HG03460 (cell line): ENCODE measurements around the gene CNKSR3.

Experiments
- ATAC-seq: cut with Tn5 transposase; IDR thresholded peaks from one replicate; pipeline ENCODE4 v1.9.1; 2021; ENCODE audit not compliant: unreplicated experiment

CNKSR3 gene

DNA sequence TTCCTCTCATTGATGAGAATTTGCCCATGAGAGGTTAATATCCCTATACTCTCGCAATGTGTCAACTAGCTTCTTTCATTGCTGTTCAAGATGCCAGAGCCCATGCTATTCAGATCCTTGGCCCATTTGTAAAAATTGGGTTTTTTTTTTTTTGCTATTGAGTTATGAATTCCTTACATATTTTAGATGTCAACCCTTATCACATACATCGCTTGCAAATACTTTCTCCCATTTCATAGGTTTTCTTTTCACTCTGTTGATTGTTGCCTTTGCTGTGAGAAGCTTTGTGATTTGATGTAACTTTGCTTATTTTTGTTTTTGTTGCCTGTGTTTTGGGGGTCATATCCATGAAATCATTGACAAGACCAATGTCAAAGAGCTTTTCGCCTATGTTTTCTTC is 121.7 kb downstream of the CNKSR3 start:
- no peak for ATAC-seq

DNA sequence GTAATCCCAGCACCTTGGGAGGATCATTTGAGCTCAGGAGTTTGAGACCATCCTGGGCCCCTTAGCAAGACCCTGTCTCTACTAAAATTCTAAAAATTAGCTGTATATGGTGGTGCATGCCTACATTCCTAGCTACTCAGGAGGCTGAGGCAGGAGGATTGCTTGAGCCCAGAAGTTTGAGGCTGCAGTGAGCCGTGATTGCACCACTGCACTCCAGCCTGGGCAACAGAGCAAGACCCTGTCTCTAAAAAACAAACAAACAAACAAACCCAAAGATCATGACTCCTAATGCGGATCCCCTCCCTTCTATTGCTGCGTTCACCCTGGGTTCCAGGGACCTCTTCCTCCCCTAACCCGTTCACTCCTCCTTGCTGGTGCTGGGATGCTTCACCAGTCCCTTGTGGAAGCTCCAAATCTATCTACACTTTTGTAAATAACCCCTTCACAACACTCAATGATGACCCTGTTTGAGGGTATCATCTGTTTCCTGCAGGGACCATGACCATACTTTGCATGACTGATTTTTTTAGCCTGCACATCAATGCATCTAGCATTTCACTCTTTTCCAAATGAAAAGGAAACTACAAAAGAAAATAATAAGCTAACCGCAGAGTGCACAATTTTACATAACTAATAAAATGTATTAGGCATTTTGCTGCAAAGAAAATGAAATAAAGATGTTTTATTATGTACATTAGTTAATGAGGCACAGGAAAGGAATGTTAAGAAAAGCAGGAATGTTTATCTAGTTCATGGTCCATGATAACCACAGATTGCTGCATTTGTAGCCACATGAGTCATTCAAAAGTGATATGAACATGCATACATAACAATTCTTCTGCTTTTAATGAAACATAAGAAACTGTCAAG is 123.4 kb downstream of the CNKSR3 start:
- no peak for ATAC-seq

DNA sequence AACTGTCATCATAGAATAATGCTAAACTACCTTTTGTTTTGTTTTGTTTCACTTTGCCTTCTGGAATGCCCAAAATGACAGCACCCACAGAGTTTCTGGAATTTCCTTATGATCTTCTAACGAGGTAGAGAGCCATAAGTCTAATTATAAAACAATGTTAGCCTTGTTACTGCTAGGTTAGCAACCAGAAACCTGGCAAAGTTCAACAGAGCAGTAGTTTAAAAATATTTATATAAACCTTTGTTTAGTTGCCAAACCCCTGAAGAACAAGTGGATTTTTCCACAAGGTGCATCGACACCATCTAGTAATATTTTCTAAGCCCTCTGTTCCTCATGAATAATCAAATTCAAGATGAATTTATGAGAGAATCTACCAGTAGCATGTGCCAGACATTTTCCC is 126.3 kb downstream of the CNKSR3 start:
- no peak for ATAC-seq

DNA sequence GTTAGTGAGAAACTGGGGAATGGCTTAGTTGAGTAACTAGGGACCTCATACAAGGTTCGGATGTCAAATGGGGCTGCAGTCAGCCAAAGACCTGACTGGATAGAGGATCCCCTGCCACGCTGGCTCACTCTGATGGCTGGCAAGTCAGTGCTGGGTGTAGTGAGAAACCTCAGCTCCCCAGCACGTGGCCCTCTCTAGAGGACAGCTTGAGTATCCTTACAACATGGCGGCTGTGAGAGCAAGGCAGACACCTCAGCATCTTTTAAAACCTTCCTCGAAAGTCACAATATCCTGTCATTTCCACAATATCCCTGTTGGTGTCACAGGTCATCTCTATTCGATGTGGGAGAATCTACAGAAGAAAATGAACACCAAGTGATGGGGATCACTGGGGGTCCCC is 127.2 kb downstream of the CNKSR3 start:
- no peak for ATAC-seq

DNA sequence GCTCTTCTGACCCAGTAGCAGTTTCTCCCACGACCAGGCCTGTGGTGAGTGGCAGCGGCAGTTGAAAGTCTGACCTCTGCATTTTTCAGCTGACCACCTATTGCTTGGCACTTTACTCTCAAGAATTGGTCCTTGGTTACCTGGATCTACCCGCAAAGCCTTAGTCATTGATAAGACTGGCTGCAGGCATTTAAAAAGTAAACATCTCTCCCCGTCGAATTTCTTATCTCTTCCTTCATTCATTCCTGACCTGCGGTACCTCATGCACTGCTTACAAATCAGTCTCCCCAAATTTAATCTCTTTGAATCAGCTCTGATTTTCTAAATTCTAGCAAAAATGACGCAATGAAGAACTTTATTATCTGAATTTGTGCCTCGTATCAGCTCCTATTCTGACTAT is 127.7 kb downstream of the CNKSR3 start:
- ATAC-seq, result no peak

DNA sequence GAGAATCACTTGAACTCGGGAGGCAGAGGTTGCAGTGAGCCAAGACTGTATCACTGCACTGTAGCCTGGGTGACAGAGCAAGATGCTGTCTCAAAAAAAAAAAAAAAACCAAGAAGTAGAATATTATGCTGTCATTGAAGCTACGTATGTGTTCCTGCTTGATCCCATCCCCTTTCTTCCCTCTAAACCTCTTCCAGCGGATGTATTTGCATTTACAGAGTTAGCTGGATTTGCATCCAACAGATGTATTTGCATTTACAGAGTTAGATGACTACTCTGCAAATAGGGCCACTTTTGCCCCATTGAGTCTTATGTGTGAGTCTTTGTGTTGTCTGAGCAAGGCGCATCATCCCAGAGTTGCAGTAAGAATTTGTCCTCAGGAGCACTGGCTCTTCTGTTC is 128.9 kb downstream of the CNKSR3 start:
- ATAC-seq, result no peak

DNA sequence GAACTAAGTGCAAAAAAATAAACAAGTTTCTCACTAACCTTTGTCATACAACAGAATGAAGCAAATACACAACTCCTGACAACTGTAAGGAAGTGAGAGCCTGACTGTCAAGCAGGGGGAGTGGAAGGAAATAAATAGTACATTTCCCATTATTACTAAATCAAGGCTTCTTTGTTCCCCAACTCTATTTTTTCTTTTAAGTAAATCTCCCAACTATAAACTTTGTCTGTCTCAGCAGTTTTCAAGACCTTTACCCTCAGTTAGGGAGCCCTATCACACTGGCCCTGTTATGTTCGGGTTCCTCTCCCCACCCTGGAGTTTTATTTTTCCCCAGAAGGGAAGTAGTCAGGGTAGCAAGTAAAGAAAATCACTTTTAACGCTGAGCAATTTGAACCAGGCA is 129.7 kb downstream of the CNKSR3 start:
- ATAC-seq, result no peak

DNA sequence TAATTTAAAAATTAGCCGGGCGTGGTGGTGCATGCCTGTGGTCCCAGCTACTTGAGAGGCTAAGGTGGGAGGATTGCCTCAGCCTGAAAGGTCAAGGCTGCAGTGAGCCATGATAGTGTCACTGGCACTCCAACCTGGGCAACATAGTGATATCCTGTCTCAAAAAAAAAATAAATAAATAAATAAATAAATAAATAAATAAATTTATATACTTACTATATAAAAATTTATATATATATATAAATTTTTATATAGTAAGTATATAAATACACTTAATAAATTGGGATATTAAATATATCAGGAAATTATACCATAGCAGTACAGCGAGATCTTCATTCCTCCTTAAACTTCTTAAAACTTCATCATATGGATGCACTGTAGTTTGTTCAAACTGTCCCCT is 130.9 kb downstream of the CNKSR3 start:
- ATAC-seq, result no peak

DNA sequence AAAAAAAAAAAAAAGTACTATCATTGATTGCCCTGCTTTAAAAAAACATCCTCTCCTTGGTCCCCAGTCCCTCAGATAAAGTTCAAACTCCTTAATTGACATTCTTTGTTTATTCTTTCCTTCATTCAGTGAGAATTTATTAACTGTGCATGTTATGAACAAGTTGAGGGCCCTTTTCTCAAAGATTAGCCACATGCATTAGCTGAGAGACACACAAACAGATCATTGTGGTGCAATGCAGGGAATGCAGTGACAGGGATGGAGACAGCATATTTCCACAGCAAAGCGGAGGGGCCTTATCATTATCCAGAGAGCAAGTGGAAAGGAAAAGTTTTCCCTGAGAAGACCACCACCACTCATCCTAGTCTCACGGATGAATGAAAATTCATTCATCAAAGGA is 132.0 kb downstream of the CNKSR3 start:
- no peak for ATAC-seq

DNA sequence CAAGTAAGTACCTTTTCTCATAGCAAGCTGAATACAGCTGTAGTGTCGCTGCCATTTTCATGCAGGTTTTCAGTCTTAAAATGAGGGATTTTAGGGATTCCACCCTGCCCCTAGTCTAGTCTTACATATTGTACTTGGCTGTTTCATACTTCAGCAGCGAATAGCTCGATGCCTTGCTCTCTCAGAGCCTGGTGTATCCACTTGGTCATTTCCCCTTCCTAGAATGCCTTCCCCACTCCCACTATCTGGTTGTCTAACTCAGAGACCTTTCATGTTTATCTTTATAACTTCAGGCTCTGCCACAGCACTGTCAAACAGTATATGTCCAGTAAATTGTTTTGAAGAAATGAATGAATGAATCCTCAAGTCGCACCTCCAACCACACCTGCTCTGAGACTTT is 132.8 kb downstream of the CNKSR3 start:
- ATAC-seq, result no peak

DNA sequence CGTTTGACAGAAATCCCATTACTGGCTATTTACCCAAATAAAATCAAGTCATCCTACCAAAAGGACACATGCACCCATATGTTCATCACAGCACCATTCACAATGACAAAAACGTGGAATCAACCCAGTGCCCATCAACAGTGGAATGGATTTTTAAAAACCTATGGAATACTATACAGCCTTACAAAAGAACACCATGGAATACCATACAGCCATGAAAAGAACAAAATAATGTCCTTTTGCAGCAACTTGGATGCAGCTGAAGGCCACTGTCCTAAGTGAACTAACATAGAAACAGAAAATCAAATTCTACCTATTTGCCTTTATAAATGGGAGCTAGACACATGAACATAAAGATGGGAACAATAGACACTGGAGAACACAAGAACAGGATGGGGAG is 136.5 kb downstream of the CNKSR3 start:
- ATAC-seq, result no peak

DNA sequence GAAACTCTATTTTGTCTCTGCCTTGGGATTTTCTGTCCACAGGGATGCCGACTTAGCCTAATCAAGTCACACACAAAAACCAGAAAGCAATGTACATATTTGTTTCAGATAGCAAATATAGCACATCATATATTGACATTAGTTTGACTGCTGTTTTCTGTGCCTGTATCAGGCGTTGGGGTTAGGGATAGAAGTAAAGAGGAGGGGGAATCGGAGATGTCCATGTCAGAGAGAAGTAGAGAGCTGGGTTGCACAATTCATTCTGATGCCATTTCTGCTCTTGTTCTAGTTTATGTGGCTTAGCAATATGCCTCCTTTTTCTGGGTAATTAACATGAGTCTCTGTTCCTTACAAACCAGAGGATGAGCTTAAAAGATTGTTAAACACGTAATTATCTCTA is 139.2 kb downstream of the CNKSR3 start:
- no peak for ATAC-seq

DNA sequence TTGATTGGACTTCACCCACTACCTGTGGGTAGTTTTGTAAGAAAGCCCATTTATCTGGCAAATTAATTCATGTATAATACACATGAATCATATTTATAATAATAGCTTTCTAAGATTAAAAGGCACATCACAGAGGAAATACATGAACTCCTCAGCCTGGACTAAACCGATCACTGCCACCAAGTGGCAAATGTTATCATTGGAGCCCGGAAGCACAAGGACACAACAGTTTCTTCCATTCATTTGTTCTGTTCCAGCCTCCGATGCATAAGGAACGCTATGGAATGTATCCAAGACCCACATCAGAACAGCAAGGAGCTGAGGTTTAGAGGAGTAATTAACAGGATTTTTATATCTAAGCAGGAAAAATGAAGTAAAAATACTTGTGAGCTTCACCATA is 139.9 kb downstream of the CNKSR3 start:
- ATAC-seq, result peak; percentile 90

DNA sequence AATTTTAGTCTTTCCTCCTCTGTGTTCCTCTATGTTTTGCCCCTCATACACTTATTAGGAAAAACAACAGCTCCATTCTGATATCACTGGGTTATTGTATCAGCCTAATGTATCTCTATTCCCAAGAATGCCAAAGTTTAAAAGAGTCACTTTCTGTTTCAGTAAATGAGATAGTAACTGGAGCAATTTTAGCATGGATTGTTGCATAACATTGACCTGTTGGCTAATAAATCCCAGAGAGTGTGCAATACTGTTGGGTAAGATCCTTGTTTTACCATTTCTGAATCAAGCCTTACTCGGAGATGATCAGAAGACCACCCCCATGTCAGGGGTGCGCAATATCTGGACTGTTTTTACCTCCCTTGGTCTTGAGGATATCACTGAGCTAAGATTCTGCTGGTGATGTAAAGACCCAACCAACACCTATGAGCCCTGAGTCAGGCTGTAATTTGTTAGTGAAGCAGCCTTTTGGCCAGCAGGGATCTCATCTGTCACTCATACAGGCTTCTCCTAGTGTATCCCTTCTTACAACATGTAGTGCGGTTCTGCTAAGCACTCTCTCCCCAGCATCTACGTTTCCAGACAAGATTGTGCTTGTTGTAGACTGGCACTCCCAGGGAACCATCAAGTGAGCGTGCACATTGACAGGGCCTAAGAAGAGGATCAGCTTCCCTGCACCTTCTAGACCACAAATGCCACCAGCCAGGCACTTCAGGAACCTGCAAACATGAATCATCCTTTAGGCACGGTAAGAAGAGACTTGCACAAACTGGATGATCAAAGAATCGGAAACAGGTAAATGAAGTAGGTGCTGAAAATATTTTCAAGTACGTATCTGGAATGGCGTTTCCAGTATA is 142.4 kb downstream of the CNKSR3 start:
- no peak for ATAC-seq

DNA sequence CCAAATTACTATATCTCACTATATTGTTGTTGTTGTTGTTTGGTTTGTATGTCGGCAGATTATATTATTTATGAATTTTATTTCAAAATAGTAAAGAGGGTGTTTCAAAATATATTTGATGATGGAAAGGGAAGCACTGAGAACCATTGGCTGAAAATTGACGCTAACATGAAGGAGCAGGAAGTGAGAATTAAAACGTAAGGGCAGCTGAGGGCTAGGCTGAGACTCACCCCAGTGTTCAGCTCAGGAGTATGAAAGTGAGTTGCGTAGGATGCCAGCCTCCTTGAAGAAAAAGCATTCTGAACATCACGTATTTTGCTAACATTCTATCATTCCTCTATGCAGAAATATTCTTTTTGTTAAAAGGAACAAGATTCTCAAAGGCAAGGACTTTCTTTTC is 143.1 kb downstream of the CNKSR3 start:
- ATAC-seq, result no peak

DNA sequence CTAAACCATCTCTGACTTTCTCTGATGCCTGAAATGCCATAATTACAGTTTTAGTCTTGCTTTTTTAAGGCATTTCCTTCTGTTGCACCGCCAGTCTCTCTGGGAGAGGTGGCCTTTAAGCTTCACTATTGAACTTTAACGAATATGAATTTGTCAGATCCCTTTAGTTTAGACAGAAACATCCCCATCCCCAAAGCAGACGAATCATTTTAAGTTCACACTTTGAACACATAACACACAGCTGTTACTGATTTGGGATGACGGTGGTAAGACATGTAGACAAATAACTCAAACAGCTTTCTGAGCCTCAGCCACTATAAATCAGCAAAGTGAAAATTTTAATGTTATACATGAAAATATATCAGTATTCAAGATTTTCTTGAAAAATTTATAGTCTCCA is 146.7 kb downstream of the CNKSR3 start:
- no peak for ATAC-seq

DNA sequence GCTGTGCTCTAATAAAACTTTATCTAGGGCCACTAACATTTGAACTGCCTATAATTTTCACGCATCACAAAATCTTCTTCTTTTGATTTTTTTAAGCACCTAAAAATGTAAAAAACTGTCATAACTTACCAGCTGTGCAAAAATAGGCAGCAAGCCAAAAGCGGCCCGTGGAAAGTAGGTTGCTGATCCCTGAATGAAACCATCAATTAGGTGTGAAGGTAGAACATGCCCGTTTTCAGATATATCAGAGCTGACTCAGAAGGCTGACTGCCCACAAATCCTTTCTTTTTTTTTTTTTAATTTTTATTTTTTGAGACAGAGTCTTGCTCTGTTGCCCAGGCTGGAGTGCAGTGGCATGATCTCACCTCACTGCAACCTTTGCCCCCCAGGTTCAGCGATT is 149.0 kb downstream of the CNKSR3 start:
- no peak for ATAC-seq

DNA sequence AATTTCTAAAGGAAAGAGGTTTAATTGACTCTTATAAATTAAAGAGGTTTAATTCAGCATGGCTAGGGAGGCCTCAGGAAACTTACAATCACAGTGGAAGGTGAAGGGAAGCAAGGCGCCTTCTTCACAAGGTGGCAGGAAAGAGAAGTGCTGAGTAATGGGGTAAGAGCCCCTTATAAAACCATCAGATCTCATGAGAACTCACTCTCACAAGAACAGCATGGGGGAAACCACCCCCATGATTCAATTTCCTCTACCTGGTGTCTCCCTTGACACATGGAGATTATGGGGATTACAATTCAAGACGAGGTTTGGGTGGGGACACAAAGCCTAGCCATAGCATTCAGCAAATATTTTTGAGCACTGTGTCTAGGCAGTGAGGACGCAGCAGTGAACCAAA is 150.0 kb downstream of the CNKSR3 start:
- ATAC-seq, result no peak

DNA sequence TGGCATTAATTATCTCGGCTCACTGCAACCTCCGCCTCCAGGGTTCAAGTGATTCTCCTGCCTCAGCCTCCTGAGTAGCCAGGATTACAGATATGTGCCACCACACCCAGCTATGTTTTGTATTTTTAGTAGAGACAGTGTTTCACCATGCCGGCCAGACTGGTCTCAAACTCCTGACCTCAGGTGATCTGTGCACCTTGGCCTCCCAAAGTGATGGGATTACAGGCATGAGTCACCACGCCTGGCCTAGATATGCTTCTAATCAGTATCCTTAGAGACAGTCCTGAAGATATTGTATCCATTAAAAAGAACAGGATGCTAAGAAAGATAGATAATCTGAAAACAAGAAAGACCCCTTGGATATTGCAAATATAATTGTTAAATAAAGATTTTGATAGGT is 150.8 kb downstream of the CNKSR3 start:
- no peak for ATAC-seq

DNA sequence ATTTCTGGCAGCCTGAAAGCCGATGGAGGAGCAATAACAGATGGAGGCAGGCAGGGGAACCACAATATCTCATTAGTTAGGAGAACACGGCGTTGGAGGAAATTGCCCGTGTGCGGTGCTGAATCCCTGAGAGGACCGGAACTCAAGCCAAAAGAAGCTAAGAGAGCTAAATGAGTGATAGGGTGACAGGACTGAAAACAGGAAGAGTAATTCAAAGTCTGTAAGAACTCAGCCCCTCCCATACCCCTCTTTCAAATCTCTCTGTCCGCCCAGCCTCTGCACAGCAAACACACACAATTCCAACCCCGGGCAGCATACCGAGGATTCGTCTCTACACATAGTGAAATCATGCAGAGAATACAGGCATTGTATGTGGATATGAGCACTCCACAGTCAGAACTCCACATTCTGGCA is 151.3 kb downstream of the CNKSR3 start:
- peak; percentile 31 for ATAC-seq

DNA sequence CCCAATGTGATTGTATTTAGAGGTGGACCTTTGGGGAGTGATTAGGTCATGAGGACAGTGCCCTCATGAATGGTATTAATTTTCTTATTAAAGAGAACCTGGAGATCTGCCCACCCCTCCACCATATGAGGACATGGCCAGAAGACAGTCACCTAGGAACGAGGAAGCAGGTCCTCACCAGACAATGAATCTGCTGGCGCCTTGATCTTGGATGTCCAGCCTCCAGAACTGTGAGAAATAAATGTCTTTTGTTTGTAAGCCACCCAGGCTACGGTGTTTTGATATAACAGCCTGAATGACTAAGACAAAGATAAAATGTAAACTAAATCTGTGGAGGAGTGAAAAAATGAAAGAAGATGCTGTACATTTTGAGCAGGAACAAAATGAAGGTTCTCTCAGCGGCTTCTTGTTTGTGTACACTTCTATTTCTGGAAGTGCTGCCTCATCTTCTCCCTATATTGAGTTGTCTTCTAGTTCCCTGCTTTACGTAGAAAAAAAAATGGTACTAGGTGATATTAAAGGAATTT is 152.4 kb downstream of the CNKSR3 start:
- ATAC-seq, result no peak

DNA sequence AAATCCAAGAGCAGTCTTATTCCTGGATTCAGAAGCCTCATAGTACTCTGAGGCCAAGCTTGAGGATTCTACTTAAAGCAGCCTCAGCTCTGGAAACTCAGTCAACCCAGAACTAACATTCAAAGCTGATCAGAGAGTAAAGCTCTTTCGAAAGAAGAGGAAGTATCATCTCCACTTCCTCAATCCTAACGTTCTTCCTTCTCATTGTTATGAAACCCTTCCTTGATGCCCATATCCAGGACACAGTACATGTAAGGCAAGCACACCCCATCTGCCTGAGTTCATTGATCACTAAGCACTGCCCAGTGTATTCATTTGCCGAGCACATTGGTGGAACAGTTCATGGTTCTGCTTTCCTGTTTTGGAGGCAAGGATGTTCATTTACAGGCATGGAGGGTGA is 153.8 kb downstream of the CNKSR3 start, which contains the start of gene IPCEF1:
IPCEF1 (minus strand) TSS at position 114 of the 400 bp plus-strand sequence. CDS start 90,856 bp downstream, outside the sequence.
- no peak for ATAC-seq
